ENCODE measurements around the gene MRPL42.

DNA sequence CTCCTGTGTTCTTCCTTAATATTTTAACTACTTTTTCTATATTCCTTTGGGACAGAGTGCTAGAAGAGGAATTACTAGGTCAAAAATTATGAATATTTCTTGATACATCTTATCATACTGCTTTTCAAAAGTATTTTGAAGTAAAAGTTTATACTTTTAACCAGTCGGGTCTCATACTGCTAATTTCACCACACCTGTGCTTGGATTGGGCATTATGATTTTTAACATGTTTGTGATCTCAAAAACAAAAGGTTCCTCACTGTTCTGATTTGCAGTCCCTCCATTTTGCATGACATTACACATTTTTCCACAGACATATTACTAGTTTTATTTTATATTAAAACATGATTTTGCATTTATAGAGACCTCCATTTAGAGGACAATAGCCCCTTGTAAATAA lies 32.9 kb downstream of the MRPL42 start:
- TF ChIP-seq CTCF (conservative IDR thresholded peaks at IDR 0.05) (no peak), ZFX (IDR thresholded peaks at IDR 0.05) (no peak)
